H1 (cell line): Measurements from ENCODE around the gene DVL1. TPM values are rescaled to one million over a fixed set of nuclear protein-coding genes. Genes with fewer than 3 reads are reported as not detected.

Source experiments
- CTCF ChIA-PET: fragments of 300-600 bp; sonication (Branson Sonifier 250); formaldehyde crosslinking; loops from one replicate; lab custom pipeline; 2021; ENCODE audit not compliant: partially characterized antibody; lab: Charles Lee
- POLR2A ChIA-PET: fragments of 300-600 bp; sonication (Branson Sonifier 250); formaldehyde crosslinking; loops from one replicate; lab custom pipeline; 2021; ENCODE audit warnings: inconsistent platforms; ENCODE audit not compliant: partially characterized antibody; lab: Charles Lee
- DNase-seq, 2 experiments: peaks; one replicate each; pipeline versions ENCODE4 v3.0.0 to v3.0.0-alpha.2; 2010 to 2022; ENCODE audit warnings: low spot score in 2 of 2, low read depth in 1 of 2, mixed read lengths in 1 of 2
- FAIRE-seq: peaks from 2 replicates; lab custom pipeline; 2011; peaks lifted over from hg19 to GRCh38; lab: Jason Lieb, UNC
- H2AFZ ChIP-seq: 2 replicates; pipeline ENCODE4 v1.8.1; 2012; ENCODE audit warnings: low read length, inconsistent platforms
- H2AK5ac ChIP-seq: 2 replicates; pipeline ENCODE4 v1.6.1; 2013; ENCODE audit warnings: low read depth, low read length
- H2BK120ac ChIP-seq: replicated peaks from 2 replicates; pipeline ENCODE3; 2013; ENCODE audit warnings: low read depth, low read length, inconsistent platforms
- H2BK12ac ChIP-seq: 2 replicates; pipeline ENCODE4 v1.6.1; 2013; ENCODE audit warnings: low read depth, low read length
- H2BK15ac ChIP-seq: 2 replicates; pipeline ENCODE4 v1.6.1; 2013; ENCODE audit warnings: low read length
- H2BK20ac ChIP-seq: 2 replicates; pipeline ENCODE4 v1.6.1; 2013; ENCODE audit warnings: low read length
- H2BK5ac ChIP-seq: 2 replicates; pipeline ENCODE4 v1.6.1; 2013; ENCODE audit warnings: low read depth, low read length
- H3K14ac ChIP-seq: 2 replicates; pipeline ENCODE4 v1.6.1; 2013; ENCODE audit warnings: inconsistent platforms; ENCODE audit not compliant: insufficient read length
- H3K18ac ChIP-seq: 2 replicates; pipeline ENCODE4 v1.6.1; 2013; ENCODE audit warnings: low read length; ENCODE audit errors: extremely low read depth
- H3K23ac ChIP-seq: 2 replicates; pipeline ENCODE4 v1.6.1; 2013; ENCODE audit warnings: inconsistent platforms; ENCODE audit not compliant: insufficient read length
- H3K23me2 ChIP-seq: 2 replicates; pipeline ENCODE4 v1.6.1; 2013; ENCODE audit warnings: low read depth, low read length
- H3K27ac ChIP-seq: 2 replicates; pipeline ENCODE4 v1.6.1; 2011; ENCODE audit warnings: low read depth, low read length, inconsistent platforms
- H3K27me3 ChIP-seq, 4 experiments: replicated peaks in 1 of 4; 1 replicate in 1 of 4; 2 replicates in 3 of 4; pipeline versions ENCODE4 v1.6.1 to v1.8.1; 2011 to 2013; ENCODE audit warnings: low read length in 3 of 4, mild to moderate bottlenecking in 3 of 4, inconsistent platforms in 2 of 4, mixed read lengths in 2 of 4, moderate library complexity in 1 of 4; ENCODE audit not compliant: control insufficient read depth in 3 of 4, insufficient read depth in 3 of 4; ENCODE audit errors: extremely low read depth in 1 of 4
- H3K36me3 ChIP-seq, 4 experiments: 2 replicates each; pipeline versions ENCODE4 v1.6.1 to v1.8.1; 2011 to 2013; ENCODE audit warnings: mild to moderate bottlenecking in 4 of 4, low read length in 3 of 4, moderate library complexity in 2 of 4, control low read depth in 1 of 4, inconsistent platforms in 1 of 4; ENCODE audit not compliant: insufficient read depth in 4 of 4, control insufficient read depth in 2 of 4
- H3K4ac ChIP-seq: replicated peaks from 2 replicates; pipeline ENCODE3; 2013; ENCODE audit warnings: low read length, low read depth, mixed read lengths, inconsistent platforms; ENCODE audit not compliant: insufficient read length
- H3K4me1 ChIP-seq, 4 experiments: replicated peaks in 1 of 4; 1 replicate in 1 of 4; 2 replicates in 3 of 4; pipeline versions ENCODE4 v1.6.1 to v1.8.1; 2011 to 2013; ENCODE audit warnings: low read length in 3 of 4, inconsistent platforms in 2 of 4, mixed read lengths in 1 of 4; ENCODE audit not compliant: insufficient read depth in 4 of 4, control insufficient read depth in 3 of 4
- H3K4me2 ChIP-seq, 2 experiments: 2 replicates each; pipeline versions ENCODE4 v1.6.1 to v1.8.1; 2011 to 2013; ENCODE audit warnings: low read depth in 2 of 2, low read length in 2 of 2, control low read depth in 1 of 2, inconsistent platforms in 1 of 2, mild to moderate bottlenecking in 1 of 2; ENCODE audit not compliant: insufficient read depth in 1 of 2
- H3K4me3 ChIP-seq, 4 experiments: fragments of 200-600, 300-600 bp in 1 of 4; sonication (generic), shearing (Covaris generic), sonication (Bioruptor Twin) in 1 of 4; 2 replicates each; pipeline versions ENCODE4 v1.5.1 to v1.8.1; 2011 to 2016; ENCODE audit warnings: low read length in 4 of 4, low read depth in 3 of 4, control low read depth in 2 of 4, inconsistent platforms in 2 of 4, mild to moderate bottlenecking in 2 of 4, mixed read lengths in 1 of 4, moderate library complexity in 1 of 4; ENCODE audit not compliant: insufficient read depth in 2 of 4; ENCODE audit errors: extremely low read depth in 1 of 4
- H3K56ac ChIP-seq: replicated peaks from 2 replicates; pipeline ENCODE3; 2013; ENCODE audit warnings: low read depth, mild to moderate bottlenecking, mixed read lengths, low read length, inconsistent platforms; ENCODE audit not compliant: insufficient read length
- H3K79me1 ChIP-seq: 2 replicates; pipeline ENCODE4 v1.6.1; 2013; ENCODE audit warnings: low read depth, low read length, control low read depth
- H3K79me2 ChIP-seq, 2 experiments: 2 replicates each; pipeline versions ENCODE4 v1.6.1 to v1.8.1; 2012 to 2013; ENCODE audit warnings: low read length in 2 of 2, mild to moderate bottlenecking in 2 of 2, inconsistent platforms in 1 of 2; ENCODE audit not compliant: insufficient read depth in 2 of 2, control insufficient read depth in 1 of 2
- H3K9ac ChIP-seq, 4 experiments: replicated peaks in 1 of 4; 1 replicate in 1 of 4; 2 replicates in 3 of 4; pipeline versions ENCODE4 v1.6.1 to v1.8.1; 2011 to 2013; ENCODE audit warnings: low read depth in 3 of 4, low read length in 3 of 4, control low read depth in 2 of 4, mild to moderate bottlenecking in 2 of 4, moderate library complexity in 2 of 4, inconsistent platforms in 1 of 4; ENCODE audit errors: extremely low read depth in 1 of 4
- H3K9me3 ChIP-seq, 2 experiments: 2 replicates each; pipeline versions ENCODE4 v1.6.1 to v1.8.1; 2012 to 2013; ENCODE audit warnings: mild to moderate bottlenecking in 2 of 2, moderate library complexity in 2 of 2, control low read depth in 1 of 2, inconsistent platforms in 1 of 2, low read depth in 1 of 2, low read length in 1 of 2, mixed read lengths in 1 of 2; ENCODE audit not compliant: insufficient read depth in 2 of 2
- H4K20me1 ChIP-seq, 2 experiments: replicated peaks in 1 of 2; 2 replicates each; pipeline versions ENCODE3 to v1.8.1; 2011 to 2013; ENCODE audit warnings: inconsistent platforms in 2 of 2, low read length in 2 of 2, mild to moderate bottlenecking in 1 of 2; ENCODE audit not compliant: insufficient read depth in 2 of 2, control insufficient read depth in 1 of 2
- H4K5ac ChIP-seq: 2 replicates; pipeline ENCODE4 v1.6.1; 2013; ENCODE audit warnings: low read length, low read depth, mixed read lengths, inconsistent platforms; ENCODE audit not compliant: insufficient read length
- H4K8ac ChIP-seq: 2 replicates; pipeline ENCODE4 v1.8.0; 2013; ENCODE audit warnings: mild to moderate bottlenecking, moderate library complexity, low read length, inconsistent platforms; ENCODE audit not compliant: insufficient read depth; ENCODE audit errors: extremely low read depth
- H4K91ac ChIP-seq: replicated peaks from 2 replicates; pipeline ENCODE3; 2013; ENCODE audit warnings: low read length, mixed read lengths, inconsistent platforms; ENCODE audit not compliant: insufficient read length
- POLR2AphosphoS5 ChIP-seq: IDR thresholded peaks from 2 replicates; pipeline ENCODE4 v1.6.1; 2011; ENCODE audit warnings: low read depth, low read length
- WGBS, 2 experiments: shearing (Covaris generic) in 1 of 2; methylation state at CpG; one replicate each; pipeline versions ENCODE4 v1.1.6 to v1.1.7; 2013 to 2015; ENCODE audit warnings: low lambda C conversion rate in 2 of 2, mixed read lengths in 2 of 2, inconsistent platforms in 1 of 2, low coverage in 1 of 2, missing lambda C conversion rate in 1 of 2; ENCODE audit not compliant: insufficient replicate concordance in 2 of 2, insufficient coverage in 1 of 2, insufficient read length in 1 of 2; ENCODE audit errors: extremely low coverage in 1 of 2, missing lambda C conversion rate in 1 of 2; 5-methylcytosine and 5-hydroxymethylcytosine counted together
- polyA plus RNA-seq, 7 experiments: library from polyadenylated mRNA; depleted of rRNA in 3 of 7; stranded (reverse) in 5 of 7; unstranded in 2 of 7; fragments of >200 nt in 5 of 7; fragments of 200-250 nt in 2 of 7; gene quantifications; 1 replicate in 5 of 7; 2 replicates in 1 of 7; 4 replicates in 1 of 7; pipeline versions ENCODE4 v1.2.1 to v1.2.3, GENCODE V29; 2011 to 2013; ENCODE audit warnings: missing spikeins in 2 of 7, mixed read lengths in 2 of 7
- total RNA-seq: library from RNA; stranded (reverse); fragmentation: NEBNext Ultra II Directional; extraction: Animal tissue kit (Norgen Biotek cat#: 25700); gene quantifications from 2 replicates; pipeline ENCODE4 v1.2.1, GENCODE V29; 2021
- TF ChIP-seq, protein P1 (sequence below): IDR thresholded peaks from 2 replicates; pipeline ENCODE4 v1.6.1; 2011; ENCODE audit warnings: low read depth, mild to moderate bottlenecking, low read length; ENCODE audit not compliant: insufficient read depth

DVL1 gene
- total and polyA plus RNA-seq, 2 of the 8 experiments (the other 6 are each of a cell fraction or from before 2014, with no cell fraction given), result 39.4 to 58.9 TPM

- TF ChIP-seq, protein P1, sequence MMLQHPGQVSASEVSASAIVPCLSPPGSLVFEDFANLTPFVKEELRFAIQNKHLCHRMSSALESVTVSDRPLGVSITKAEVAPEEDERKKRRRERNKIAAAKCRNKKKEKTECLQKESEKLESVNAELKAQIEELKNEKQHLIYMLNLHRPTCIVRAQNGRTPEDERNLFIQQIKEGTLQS, result no peak
- TF ChIP-seq POLR2AphosphoS5, result peak; percentile 39; the same call in 1 of the 2 replicates
- TF ChIP-seq, all 59 proteins: peak for 1
- WGBS, 2 experiments, result 93% methylated on average over 27 of the region's 36 CpGs; no CpG with 5 or more reads in 1 of the 2 experiments
- no peak overlapping the region for H2BK15ac ChIP-seq
- no peak overlapping the region for H2BK5ac ChIP-seq
- H4K91ac ChIP-seq, result no peak overlapping the region
- no peaks in the 10 kb centered on the region; a peak in 2 of 7 replicates for H3K4me1 ChIP-seq
- CTCF ChIA-PET, result interaction anchor here (1.6 to 2.2 kb wide), 2 partner anchors 38 to 42 kb away, joined by 5 read pairs; no protein-coding TSS in a partner anchor
- H2BK20ac ChIP-seq, result no peak overlapping the region
- no peak overlapping the region for H3K56ac ChIP-seq
- FAIRE-seq (no peak), DNase-seq (no peak)
- H2AFZ ChIP-seq, result no peak overlapping the region
- H4K5ac ChIP-seq, result no peak overlapping the region
- H2BK120ac ChIP-seq, result no peak overlapping the region
- no peak overlapping the region for H3K23ac ChIP-seq
- H3K79me1 ChIP-seq, result peaks cover 6% of the 10 kb centered on the region; the same call in 1 of the 2 replicates
- H4K20me1 ChIP-seq, result peaks cover 10 to 32% of the 10 kb centered on the region in 2 experiments
- H4K8ac ChIP-seq, result no peak overlapping the region
- H3K4ac ChIP-seq, result no peak overlapping the region
- POLR2A ChIA-PET, result interaction anchor here (1.1 to 9.0 kb wide), 14 partner anchors 7 to 66 kb away, joined by 3 to 134 read pairs (median 4); partner anchors contain the start of genes AURKAIP1, CCNL2 and DVL1
- H3K9me3 ChIP-seq, result peaks cover 0 to 6% of the 10 kb centered on the region in 2 experiments; a peak in 2 of 4 replicates
- H2BK12ac ChIP-seq, result no peak overlapping the region
- no peaks in the 10 kb centered on the region for H3K79me2 ChIP-seq
- H3K18ac ChIP-seq, result no peak overlapping the region
- no peak overlapping the region for H3K9ac ChIP-seq
- peaks cover 0 to 15% (median 3%) of the 10 kb centered on the region in 4 experiments; a peak in 4 of 8 replicates for H3K36me3 ChIP-seq
- no peak overlapping the region for H2AK5ac ChIP-seq
- H3K4me3 ChIP-seq, result no peak overlapping the region
- no peak overlapping the region for H3K4me2 ChIP-seq
- H3K23me2 ChIP-seq, result peaks cover 2% of the 10 kb centered on the region; the same call in 1 of the 2 replicates
- no peaks in the 10 kb centered on the region; a peak in 1 of 7 replicates for H3K27me3 ChIP-seq
- H3K27ac ChIP-seq, result no peak overlapping the region
- H3K14ac ChIP-seq, result no peak overlapping the region
Observed at GRCh38 chr1:1333551-1334241, 15.5 kb downstream of the DVL1 start.
